Measurements from ENCODE around the gene BCAS3. TPM values are rescaled to one million over a fixed set of nuclear protein-coding genes. Genes with fewer than 3 reads are reported as not detected.
"Not testable (repeated sequence)": the region's sequence is repeated elsewhere in the genome, so short reads cannot be mapped to it uniquely, and the experiment has no call there.

BCAS3 gene
- total and polyA plus RNA-seq, 11 donors: 4.5 to 23.5 (median 17.9) TPM

DNA sequence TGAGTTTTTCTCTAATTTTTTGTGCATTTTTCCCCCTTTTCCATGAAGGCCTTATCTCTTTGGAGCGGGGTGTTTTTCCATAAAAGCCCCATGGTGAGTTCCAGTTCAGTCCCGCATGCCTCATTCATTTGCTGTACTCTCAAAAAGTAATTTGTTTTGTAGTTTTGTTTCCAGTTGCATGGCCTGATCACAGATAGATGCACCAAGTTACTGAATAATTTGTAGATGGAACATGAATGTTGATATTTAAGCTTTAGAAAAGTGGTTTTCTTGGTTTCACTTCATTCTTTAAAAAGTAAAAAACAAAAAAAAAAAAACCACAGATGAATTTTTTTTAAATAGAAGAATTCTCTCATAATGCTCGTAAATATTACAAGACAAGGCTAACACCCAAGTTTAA, 349.2 kb downstream of the BCAS3 start:
- 96 to 99% (median 97%) methylated on average over 3 of the region's 3 CpGs for WGBS, 4 donors
- no peak for DNase-seq

DNA sequence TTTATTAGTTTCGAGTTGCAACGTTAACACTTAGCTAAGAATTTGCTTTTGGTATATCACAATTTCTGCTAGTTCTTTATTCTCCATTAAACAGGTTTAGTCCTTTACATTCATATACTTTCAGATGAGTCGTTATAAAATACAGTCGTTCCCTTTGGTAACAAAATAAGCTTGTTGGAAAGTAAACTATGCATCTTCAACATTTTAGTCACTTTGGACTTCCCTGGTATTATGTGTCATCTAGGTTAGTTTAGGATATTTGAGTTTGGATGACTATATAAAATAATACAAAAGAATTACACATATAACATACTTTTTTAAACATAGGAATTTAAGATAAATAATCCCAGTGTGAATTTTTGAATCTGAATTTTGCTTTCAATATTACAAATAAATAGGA, 351.5 kb downstream of the BCAS3 start:
- Histone ChIP-seq H3K4me3 (no peak overlapping the region), H3K4me1 (no peaks in the 10 kb centered on the region), H3K27me3 (no peaks in the 10 kb centered on the region), H3K27ac (no peak overlapping the region), H3K36me3 (no peaks in the 10 kb centered on the region), H3K9me3 (peaks cover 0 to 11% (median 0%) of the 10 kb centered on the region in 12 donors)
- no peak for ATAC-seq
- intact Hi-C loops (cut with DNase I): no loop called here
- WGBS, 4 donors: 95 to 97% (median 97%) methylated on average over 4 of the region's 4 CpGs
- DNase-seq: no peak
- TF ChIP-seq, protein P1, sequence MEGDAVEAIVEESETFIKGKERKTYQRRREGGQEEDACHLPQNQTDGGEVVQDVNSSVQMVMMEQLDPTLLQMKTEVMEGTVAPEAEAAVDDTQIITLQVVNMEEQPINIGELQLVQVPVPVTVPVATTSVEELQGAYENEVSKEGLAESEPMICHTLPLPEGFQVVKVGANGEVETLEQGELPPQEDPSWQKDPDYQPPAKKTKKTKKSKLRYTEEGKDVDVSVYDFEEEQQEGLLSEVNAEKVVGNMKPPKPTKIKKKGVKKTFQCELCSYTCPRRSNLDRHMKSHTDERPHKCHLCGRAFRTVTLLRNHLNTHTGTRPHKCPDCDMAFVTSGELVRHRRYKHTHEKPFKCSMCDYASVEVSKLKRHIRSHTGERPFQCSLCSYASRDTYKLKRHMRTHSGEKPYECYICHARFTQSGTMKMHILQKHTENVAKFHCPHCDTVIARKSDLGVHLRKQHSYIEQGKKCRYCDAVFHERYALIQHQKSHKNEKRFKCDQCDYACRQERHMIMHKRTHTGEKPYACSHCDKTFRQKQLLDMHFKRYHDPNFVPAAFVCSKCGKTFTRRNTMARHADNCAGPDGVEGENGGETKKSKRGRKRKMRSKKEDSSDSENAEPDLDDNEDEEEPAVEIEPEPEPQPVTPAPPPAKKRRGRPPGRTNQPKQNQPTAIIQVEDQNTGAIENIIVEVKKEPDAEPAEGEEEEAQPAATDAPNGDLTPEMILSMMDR (IDR thresholded peaks at IDR 0.05): no peak
- TF ChIP-seq POLR2A (IDR thresholded peaks at IDR 0.05): no peak

More for the DNA sequence above, 349.2 kb downstream of the BCAS3 start:
- H3K9me3 ChIP-seq: peaks cover 0 to 11% (median 0%) of the 10 kb centered on the region in 12 donors
- TF ChIP-seq, protein P1 (IDR thresholded peaks at IDR 0.05): no peak
- TF ChIP-seq POLR2A (IDR thresholded peaks at IDR 0.05): no peak
- no peak for ATAC-seq
- no peak overlapping the region for H3K27ac ChIP-seq
- no peak overlapping the region for H3K4me3 ChIP-seq
- intact Hi-C loops (cut with DNase I): no loop called here
- no peaks in the 10 kb centered on the region for H3K27me3 ChIP-seq
- H3K4me1 ChIP-seq: no peaks in the 10 kb centered on the region
- no peaks in the 10 kb centered on the region for H3K36me3 ChIP-seq

DNA sequence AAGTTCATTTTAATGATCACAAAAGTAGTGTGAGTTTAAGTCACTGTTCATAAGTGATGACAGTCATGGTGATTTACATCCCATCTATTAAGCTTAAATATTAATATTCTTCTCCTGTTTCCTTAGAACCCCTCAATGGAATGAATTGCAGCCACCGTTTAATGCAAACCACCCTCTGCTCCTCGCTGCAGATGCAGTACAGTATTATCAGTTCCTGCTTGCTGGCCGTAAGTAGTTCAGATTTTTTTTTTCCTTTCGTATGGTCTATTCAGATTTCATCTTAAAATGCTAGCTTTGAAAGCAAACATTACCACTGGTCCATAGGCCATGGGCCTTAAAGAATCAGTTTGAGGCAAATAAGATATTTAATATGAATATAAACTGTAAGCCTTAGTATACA, 363.0 kb downstream of the BCAS3 start:
- intact Hi-C loops (cut with DNase I): no loop called here
- no peaks in the 10 kb centered on the region for H3K4me1 ChIP-seq
- ATAC-seq (no peak), DNase-seq (no peak)
- peaks cover 0 to 30% (median 6%) of the 10 kb centered on the region in 9 donors for H3K36me3 ChIP-seq
- no peak overlapping the region for H3K27ac ChIP-seq
- no peak overlapping the region for H3K4me3 ChIP-seq
- WGBS, 4 donors: 82 to 88% (median 83%) methylated on average over 4 of the region's 4 CpGs
- H3K27me3 ChIP-seq: no peaks in the 10 kb centered on the region
- TF ChIP-seq, protein P1 (IDR thresholded peaks at IDR 0.05): no peak
- no peak for TF ChIP-seq POLR2A (IDR thresholded peaks at IDR 0.05)
- no peaks in the 10 kb centered on the region for H3K9me3 ChIP-seq

DNA sequence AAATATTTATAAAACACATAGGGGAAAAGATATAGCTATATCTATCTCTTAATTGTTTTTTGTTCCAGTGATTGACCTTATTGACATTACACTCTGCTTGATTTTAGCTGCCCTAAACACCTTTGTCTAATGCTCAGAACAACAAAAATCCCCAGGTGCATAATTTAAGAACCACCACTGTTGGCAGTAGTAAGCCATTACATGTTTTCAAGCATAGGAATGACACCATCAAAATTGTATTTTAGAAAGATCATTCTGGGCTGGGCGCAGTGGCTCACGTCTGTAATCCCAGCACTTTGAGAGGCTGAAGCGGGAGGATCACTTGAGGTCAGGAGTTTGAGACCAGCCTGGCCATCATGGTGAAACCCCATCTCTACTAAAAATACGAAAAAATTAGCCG, 364.7 kb downstream of the BCAS3 start:
- H3K4me3 ChIP-seq; H3K27ac ChIP-seq; H3K9me3 ChIP-seq; H3K4me1 ChIP-seq; H3K27me3 ChIP-seq; DNase-seq; ATAC-seq; intact Hi-C loops (cut with DNase I): not testable (repeated sequence)
- WGBS, 4 donors: 93 to 96% (median 95%) methylated on average over 5 of the region's 5 CpGs
- H3K36me3 ChIP-seq: peaks cover 0 to 30% (median 6%) of the 10 kb centered on the region in 9 donors

DNA sequence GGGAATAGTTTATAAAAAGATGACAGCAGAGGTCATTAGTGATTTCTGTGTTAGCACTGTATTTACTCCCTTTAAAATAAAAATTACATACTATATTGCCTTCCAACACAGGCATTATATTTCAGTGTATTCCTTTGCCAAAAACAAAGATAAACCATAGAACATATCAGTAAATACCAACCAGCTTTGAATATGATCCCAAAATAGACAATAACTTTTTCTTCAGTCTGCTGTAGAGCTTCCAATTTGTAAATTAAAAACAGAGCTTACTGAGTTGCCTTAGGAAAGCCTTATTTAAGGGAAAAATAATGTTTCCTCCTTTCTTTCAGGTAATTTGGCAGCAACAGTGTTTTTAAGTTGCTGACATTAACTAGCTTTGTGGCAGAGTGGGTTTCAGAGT, 369.9 kb downstream of the BCAS3 start:
- Histone ChIP-seq H3K4me3 (no peak overlapping the region), H3K9me3 (no peaks in the 10 kb centered on the region), H3K36me3 (no peaks in the 10 kb centered on the region), H3K4me1 (peaks cover 0 to 12% (median 5%) of the 10 kb centered on the region in 12 donors), H3K27ac (peak overlapping the region in 4 of 12 donors; percentile 4 to 60 (median 42)), H3K27me3 (no peaks in the 10 kb centered on the region)
- intact Hi-C loops (cut with DNase I): no loop called here
- ATAC-seq (peak in 1 of 4 donors; percentile 47), DNase-seq (no peak)
- TF ChIP-seq, protein P1 (IDR thresholded peaks at IDR 0.05): no peak
- no peak for TF ChIP-seq POLR2A (IDR thresholded peaks at IDR 0.05)

Measured in heart left ventricle (tissue), 16 donors.